GM12873 (cell line): ENCODE data around the gene TM4SF1.

Experiments
- CTCF ChIP-seq: IDR thresholded peaks from 2 replicates; pipeline ENCODE4 v1.5.1; 2012; ENCODE audit warnings: low read depth, mild to moderate bottlenecking, moderate library complexity, low read length, control low read depth; ENCODE audit not compliant: insufficient read depth; ENCODE audit errors: missing control alignments

TM4SF1 gene

GRCh38 chr3:149401926-149402310 is 24.5 kb upstream of the TM4SF1 start:
- no peak for TF ChIP-seq CTCF

- TF ChIP-seq CTCF, result no peak
Observed at GRCh38 chr3:149401212-149401925, 23.9 kb upstream of the TM4SF1 start.

GRCh38 chr3:149400645-149401044 is 23.2 kb upstream of the TM4SF1 start:
- TF ChIP-seq CTCF, result no peak

GRCh38 chr3:149398296-149398695 is 20.8 kb upstream of the TM4SF1 start:
- no peak for TF ChIP-seq CTCF

GRCh38 chr3:149397528-149397927 is 20.1 kb upstream of the TM4SF1 start:
- TF ChIP-seq CTCF, result no peak

- no peak for TF ChIP-seq CTCF
Observed at GRCh38 chr3:149396476-149396875, 19.0 kb upstream of the TM4SF1 start.

GRCh38 chr3:149395107-149396089 is 17.9 kb upstream of the TM4SF1 start:
- TF ChIP-seq CTCF, result no peak
